GM18519 (cell line): ENCODE measurements around the gene SUCLG1.

Source experiments
- ATAC-seq: cut with Tn5 transposase; IDR thresholded peaks from one replicate; pipeline ENCODE4 v1.9.1; 2021; ENCODE audit warnings: mild to moderate bottlenecking, moderate library complexity; ENCODE audit not compliant: unreplicated experiment, low FRiP score

The SUCLG1 gene

DNA sequence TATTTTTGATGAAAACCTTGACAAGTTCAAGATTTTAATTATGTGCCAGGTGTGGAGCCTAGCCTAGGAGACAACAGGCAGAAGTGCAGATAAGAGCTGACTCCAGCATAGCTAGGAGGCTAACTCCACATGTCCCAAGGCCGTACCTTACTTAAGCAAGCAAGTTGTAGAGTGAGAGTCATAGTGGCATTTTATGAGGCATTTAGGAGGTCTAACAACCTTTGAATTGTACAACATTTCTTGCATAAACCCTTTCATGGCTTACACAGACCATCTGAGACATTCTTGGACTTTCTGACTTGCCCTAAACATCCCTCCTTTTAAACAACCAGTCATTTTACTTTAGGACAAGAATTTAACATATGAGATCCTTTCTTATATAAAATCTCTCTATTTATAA is 8.3 kb upstream of the SUCLG1 start:
- no peak for ATAC-seq

DNA sequence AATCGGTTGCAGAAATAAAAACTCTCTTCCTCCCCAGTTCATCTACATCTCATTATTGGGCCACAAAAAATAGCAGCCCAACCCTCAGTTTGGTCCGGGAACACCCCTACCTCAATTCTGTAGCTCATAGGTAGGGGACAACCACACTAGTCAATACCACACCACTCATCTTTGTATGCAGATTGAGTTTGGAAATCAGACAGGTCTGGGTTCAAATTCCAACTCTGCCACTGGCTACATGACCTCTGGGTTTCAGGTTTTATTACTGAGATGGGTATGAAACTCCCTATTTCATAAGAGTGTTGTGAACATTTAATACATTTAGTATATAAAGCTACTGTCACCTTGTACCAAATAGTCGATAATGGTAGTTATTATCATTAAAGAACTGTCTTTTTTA is 2.2 kb upstream of the SUCLG1 start:
- ATAC-seq, result no peak

GRCh38 chr2:84460670-84461069 is 1.6 kb upstream of the SUCLG1 start:
- no peak for ATAC-seq

GRCh38 chr2:84459944-84460429 is 907 bp upstream of the SUCLG1 start:
- no peak for ATAC-seq

DNA sequence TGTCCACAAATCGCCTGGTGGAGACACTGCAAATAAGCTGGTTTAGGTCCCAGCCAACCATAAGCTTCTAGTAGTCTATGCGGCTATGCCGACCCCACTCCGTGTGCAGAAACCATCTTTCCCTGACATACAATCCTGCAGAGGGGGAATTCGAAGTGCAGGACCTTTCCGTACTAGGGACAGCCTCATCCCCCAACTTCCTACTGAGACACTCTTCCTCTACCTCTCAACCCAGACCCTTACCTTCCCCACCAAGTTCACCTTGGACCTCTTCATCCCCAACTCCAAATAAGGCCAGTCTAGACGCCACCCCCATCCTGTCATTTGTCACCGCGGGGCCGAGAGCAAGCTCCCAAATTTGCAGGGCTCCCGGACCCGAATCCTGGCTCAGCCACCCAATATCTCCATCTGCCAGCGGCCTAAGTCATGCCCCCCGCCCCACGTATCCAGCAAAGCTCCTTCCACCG is 496 bp downstream of the SUCLG1 start:
- no peak for ATAC-seq

GRCh38 chr2:84457686-84458085 is 1.4 kb downstream of the SUCLG1 start:
- ATAC-seq, result no peak

DNA sequence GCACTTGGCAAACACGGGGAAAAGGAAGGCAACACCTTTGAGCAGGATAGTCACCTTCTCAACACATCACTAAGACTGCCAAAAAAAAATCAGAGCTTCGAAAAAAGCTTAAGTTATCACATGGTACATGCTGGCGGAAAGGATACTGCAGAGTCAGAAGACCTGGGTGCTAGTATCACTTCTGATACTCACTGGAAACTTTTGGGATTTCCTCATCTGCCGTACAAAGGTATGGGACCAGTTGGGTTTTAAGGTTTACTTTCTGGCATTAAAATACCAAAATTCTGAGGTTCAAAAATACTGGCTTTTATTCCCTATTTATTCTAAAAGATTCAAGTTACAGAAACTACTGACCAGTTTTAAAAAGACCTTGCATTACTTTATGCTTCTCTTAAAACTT is 2.9 kb downstream of the SUCLG1 start:
- no peak for ATAC-seq

DNA sequence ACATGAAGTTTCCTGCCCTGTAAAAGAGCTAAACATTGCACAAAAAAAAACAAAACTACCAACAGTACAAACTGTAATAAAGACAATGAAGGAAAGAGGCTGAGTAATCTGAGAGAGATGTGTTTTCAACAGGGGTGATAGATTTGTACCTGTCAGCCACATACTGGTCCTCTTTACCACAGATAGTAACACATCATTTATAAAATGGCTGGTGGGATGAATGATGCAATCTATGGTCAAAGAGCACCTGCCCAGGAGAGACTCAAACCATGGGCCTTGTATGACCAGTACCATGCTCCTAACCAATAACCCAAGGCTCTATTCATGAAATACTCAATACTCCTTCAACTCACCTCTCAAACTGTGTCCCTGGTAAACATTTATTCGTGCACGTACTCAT is 4.5 kb downstream of the SUCLG1 start:
- no peak for ATAC-seq

DNA sequence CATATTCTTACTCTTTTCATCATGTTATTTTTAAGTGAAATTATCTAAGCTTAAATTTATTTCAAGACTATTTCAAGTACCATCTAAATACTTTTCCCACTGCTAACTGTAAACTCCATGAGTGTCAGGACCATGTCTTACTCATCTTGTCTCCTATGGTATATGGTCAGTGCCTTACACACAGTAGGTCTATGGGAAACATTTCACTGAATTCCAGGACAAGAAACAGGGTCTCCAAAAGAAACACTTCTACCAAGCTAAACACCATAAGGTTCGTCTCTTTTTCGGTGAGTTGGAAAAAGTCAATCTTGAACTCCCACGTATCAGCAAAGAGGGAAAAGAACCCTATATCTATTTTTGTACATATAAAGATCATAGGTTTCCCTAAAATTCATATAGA is 6.5 kb downstream of the SUCLG1 start:
- ATAC-seq, result no peak

DNA sequence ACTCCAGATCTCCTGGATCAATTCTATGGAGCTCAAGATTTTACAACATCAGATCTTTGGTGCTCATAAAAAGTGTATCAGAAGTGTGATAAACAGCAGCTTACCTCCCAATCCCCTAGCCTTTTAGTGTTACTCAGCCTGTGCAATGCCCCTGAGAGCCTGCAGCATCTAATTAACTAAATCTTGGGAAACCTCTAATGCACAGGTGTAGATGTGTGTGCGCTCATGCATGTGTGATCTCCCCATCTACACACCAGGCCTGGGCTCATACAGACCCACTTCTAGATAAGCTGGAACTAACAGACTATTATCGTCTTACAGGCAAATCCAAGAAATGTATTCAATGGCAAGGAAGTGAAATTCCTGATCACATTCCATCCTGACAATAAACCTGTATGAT is 7.5 kb downstream of the SUCLG1 start:
- ATAC-seq, result no peak

DNA sequence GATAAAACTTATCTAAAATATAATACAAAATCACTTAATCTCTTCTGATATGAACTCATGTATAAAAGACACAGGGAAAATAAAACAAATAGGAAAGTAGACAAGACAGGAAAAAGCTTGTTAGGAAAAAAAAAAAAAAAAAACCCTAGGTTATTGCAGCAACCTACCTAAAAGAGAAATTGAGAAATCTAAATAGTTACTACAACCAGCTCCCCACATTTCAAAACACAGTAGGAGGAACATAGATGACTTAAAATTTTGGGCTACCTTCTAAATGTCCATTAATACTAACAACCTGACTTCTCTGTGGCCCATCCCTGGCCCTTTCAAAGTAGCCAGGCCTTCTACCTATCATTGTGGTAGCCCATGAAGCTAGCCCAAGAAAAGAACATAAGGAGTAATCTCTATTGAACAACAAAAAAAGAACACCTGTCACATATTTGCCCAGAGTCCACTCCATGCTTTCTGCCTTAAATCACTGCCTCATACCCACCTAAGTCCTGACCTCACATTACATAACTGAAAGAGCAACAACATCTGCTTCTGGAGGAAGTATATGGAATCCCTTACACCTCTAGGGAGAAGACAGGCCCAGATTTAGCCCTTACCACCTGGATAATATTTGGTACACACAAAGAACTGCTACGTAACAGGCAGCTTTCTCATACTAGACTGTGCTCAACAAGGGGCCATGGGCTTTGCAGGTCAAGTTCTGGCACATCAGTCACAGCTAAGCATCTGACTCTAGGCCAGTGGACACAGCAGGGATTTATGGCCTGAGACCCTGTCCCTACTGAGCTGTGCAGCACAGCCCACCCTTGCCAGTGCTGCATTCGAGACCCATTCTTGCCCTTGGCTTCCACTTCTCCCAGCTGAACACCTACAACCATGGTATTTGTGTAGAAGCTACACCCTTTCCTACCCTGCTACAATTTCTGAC is 8.5 kb downstream of the SUCLG1 start:
- ATAC-seq, result no peak

- no peak for ATAC-seq
These were observed 9.4 kb downstream of the SUCLG1 start for GRCh38 chr2:84449711-84450110.

GRCh38 chr2:84449055-84449454 is 10.0 kb downstream of the SUCLG1 start:
- ATAC-seq, result no peak

DNA sequence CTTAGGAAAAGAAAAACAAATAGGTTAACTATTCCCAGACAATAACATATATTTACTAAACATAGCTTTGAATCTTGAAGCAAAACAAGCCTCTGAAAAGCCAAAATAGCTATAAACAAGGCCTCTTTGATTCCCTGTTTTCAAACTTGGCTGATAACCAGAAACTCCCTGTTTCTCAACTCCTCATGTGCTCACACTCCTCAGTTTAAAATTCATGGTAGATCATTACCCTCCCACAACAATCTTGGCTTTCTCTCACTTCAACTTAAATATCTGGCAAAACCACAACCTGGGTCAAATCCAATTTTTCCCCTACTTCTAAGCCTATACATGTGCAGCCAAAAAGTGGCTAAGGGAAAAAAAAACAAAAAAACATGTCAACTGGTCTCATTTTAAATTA is 15.6 kb downstream of the SUCLG1 start:
- ATAC-seq, result no peak

- no peak for ATAC-seq
These were observed 16.2 kb downstream of the SUCLG1 start for GRCh38 chr2:84442888-84443287.

GRCh38 chr2:84441505-84441904 is 17.6 kb downstream of the SUCLG1 start:
- ATAC-seq, result no peak

- ATAC-seq, result no peak
These were observed 18.0 kb downstream of the SUCLG1 start for GRCh38 chr2:84441036-84441435.

- no peak for ATAC-seq
These were observed 23.6 kb downstream of the SUCLG1 start for GRCh38 chr2:84435345-84436025.

- no peak for ATAC-seq
These were observed 29.8 kb downstream of the SUCLG1 start for GRCh38 chr2:84429328-84429727.

GRCh38 chr2:84427235-84428138 is 31.6 kb downstream of the SUCLG1 start:
- ATAC-seq, result peak; percentile 41

DNA sequence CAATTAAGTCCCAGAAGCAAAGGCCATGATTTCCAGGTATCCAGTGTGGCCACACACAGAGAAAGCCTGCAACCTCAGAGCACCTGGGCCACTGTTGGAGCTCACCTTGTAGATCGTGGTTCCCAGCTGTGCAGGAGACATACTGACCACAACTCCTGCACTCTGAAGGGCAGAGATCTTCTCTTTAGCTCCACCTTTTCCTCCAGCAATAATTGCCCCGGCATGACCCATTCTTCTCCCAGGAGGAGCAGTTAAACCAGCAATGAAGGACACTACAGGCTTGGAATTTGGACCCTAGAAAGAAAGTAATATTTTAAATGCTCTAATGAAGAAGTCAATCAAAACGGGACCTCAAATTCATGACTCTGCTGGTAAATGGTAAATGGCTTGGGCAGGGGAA is 33.8 kb downstream of the SUCLG1 start:
- no peak for ATAC-seq
